ENCODE measurements around the gene RHOT1. TPM values are rescaled to one million over a fixed set of nuclear protein-coding genes. Genes with fewer than 3 reads are reported as not detected.
"Not testable (repeated sequence)": the region's sequence is repeated elsewhere in the genome, so short reads cannot be mapped to it uniquely, and the experiment has no call there.

Gene RHOT1
- total RNA-seq, 2 experiments from 2014 or later, result 23.3 to 34.1 TPM

- Mint-ChIP-seq H3K27ac (no peak overlapping the region), H3K27me3 (peaks cover 36% of the 10 kb centered on the region), H3K4me1 (peaks cover 2% of the 10 kb centered on the region), H3K4me3 (no peak overlapping the region), H3K9me3 (ENCODE audit: low read depth) (no peaks in the 10 kb centered on the region), H3K36me3 (ENCODE audit: low read depth) (no peaks in the 10 kb centered on the region)
- ChIA-PET POLR2A (no interaction called here), CTCF (interaction anchor here (0.6 kb wide), 1 partner anchor 547 kb away, joined by 4 read pairs; no protein-coding TSS in a partner anchor)
- DNase-seq (no peak), ATAC-seq (no peak)
- intact Hi-C loops (cut with DNase I, micrococcal nuclease), result no loop called here
These were observed 119.7 kb downstream of the RHOT1 start for GRCh38 chr17:32261936-32262510.

GRCh38 chr17:32263515-32263914 is 121.2 kb downstream of the RHOT1 start:
- CTCF ChIA-PET; intact Hi-C loops (cut with DNase I, micrococcal nuclease); ATAC-seq; H3K4me1 Mint-ChIP-seq; DNase-seq; H3K9me3 Mint-ChIP-seq (ENCODE audit: low read depth); H3K36me3 Mint-ChIP-seq (ENCODE audit: low read depth); H3K4me3 Mint-ChIP-seq; H3K27ac Mint-ChIP-seq; POLR2A ChIA-PET: not testable (repeated sequence)
- peaks cover 48% of the 10 kb centered on the region for H3K27me3 Mint-ChIP-seq

GRCh38 chr17:32264140-32264799 is 122.0 kb downstream of the RHOT1 start:
- H3K4me1 Mint-ChIP-seq, result peaks cover 8% of the 10 kb centered on the region
- H3K27ac Mint-ChIP-seq, result no peak overlapping the region
- ChIA-PET CTCF (interaction anchor here (0.8 kb wide), 1 partner anchor 55 kb away, joined by 3 read pairs; no protein-coding TSS in a partner anchor), POLR2A (no interaction called here)
- H3K9me3 Mint-ChIP-seq (ENCODE audit: low read depth), result no peaks in the 10 kb centered on the region
- no peak for DNase-seq
- H3K4me3 Mint-ChIP-seq, result peak overlapping the region; percentile 4
- H3K27me3 Mint-ChIP-seq, result peaks cover 54% of the 10 kb centered on the region
- intact Hi-C loops (cut with DNase I, micrococcal nuclease), result no loop called here
- ATAC-seq, result no peak
- H3K36me3 Mint-ChIP-seq (ENCODE audit: low read depth), result no peaks in the 10 kb centered on the region

GRCh38 chr17:32264823-32265191 is 122.5 kb downstream of the RHOT1 start:
- ATAC-seq, result no peak
- ChIA-PET CTCF (interaction anchor here (0.8 kb wide), 1 partner anchor 54 kb away, joined by 3 read pairs; no protein-coding TSS in a partner anchor), POLR2A (no interaction called here)
- Mint-ChIP-seq H3K4me3 (peak overlapping the region; percentile 4), H3K27ac (no peak overlapping the region), H3K27me3 (peaks cover 58% of the 10 kb centered on the region), H3K4me1 (peaks cover 8% of the 10 kb centered on the region), H3K36me3 (ENCODE audit: low read depth) (no peaks in the 10 kb centered on the region), H3K9me3 (ENCODE audit: low read depth) (no peaks in the 10 kb centered on the region)
- intact Hi-C loops (cut with DNase I, micrococcal nuclease), result loop anchor here in 1 of 2 experiments (5.0 kb wide), 1 partner anchor 52 kb away; no protein-coding TSS in a partner anchor
- DNase-seq, result no peak

- peak within 1 kb of the TSS; percentile 51 for H3K4me3 Mint-ChIP-seq
- ATAC-seq, result peak; percentile 35
- H3K4me1 Mint-ChIP-seq, result peaks cover 8% of the 10 kb centered on the region
- DNase-seq, result peak; percentile 27
- no peaks in the 10 kb centered on the region for H3K36me3 Mint-ChIP-seq (ENCODE audit: low read depth)
- ChIA-PET POLR2A (no interaction called here), CTCF (interaction anchor here (0.8 kb wide), 1 partner anchor 54 kb away, joined by 3 read pairs; no protein-coding TSS in a partner anchor)
- peaks cover 58% of the 10 kb centered on the region for H3K27me3 Mint-ChIP-seq
- intact Hi-C loops (cut with DNase I, micrococcal nuclease), result loop anchor here in 1 of 2 experiments (5.0 kb wide), 1 partner anchor 52 kb away; no protein-coding TSS in a partner anchor
- H3K9me3 Mint-ChIP-seq (ENCODE audit: low read depth), result no peaks in the 10 kb centered on the region
- H3K27ac Mint-ChIP-seq, result no peak within 1 kb of the TSS
These were observed 123.1 kb downstream of the RHOT1 start, which contains the start of gene RHBDL3 for GRCh38 chr17:32265192-32265923. Gene RHBDL3 (plus strand): TSS chr17:32265832. CDS start chr17:32266190, 358 bp downstream.

GRCh38 chr17:32266051-32266388 is 123.7 kb downstream of the RHOT1 start:
- intact Hi-C loops (cut with DNase I, micrococcal nuclease), result loop anchor here in 1 of 2 experiments (5.0 kb wide), 1 partner anchor 51 kb away; no protein-coding TSS in a partner anchor
- ATAC-seq, result peak; percentile 7
- H3K27me3 Mint-ChIP-seq, result peaks cover 62% of the 10 kb centered on the region

GRCh38 chr17:32266389-32267301 is 124.3 kb downstream of the RHOT1 start:
- ChIA-PET CTCF (no interaction called here), POLR2A (no interaction called here)
- DNase-seq, result peak; percentile 45
- intact Hi-C loops (cut with DNase I, micrococcal nuclease), result loop anchor here in 1 of 2 experiments (5.0 kb wide), 1 partner anchor 51 kb away; no protein-coding TSS in a partner anchor
- Mint-ChIP-seq H3K36me3 (ENCODE audit: low read depth) (no peaks in the 10 kb centered on the region), H3K9me3 (ENCODE audit: low read depth) (no peaks in the 10 kb centered on the region), H3K4me3 (peak overlapping the region; percentile 51), H3K27me3 (peaks cover 63% of the 10 kb centered on the region), H3K27ac (no peak overlapping the region), H3K4me1 (peaks cover 8% of the 10 kb centered on the region)
- peak; percentile 20 for ATAC-seq

More at GRCh38 chr17:32266051-32266388, 123.7 kb downstream of the RHOT1 start:
- Mint-ChIP-seq H3K27ac (no peak overlapping the region), H3K9me3 (ENCODE audit: low read depth) (no peaks in the 10 kb centered on the region), H3K4me3 (no peak overlapping the region), H3K4me1 (peaks cover 8% of the 10 kb centered on the region), H3K36me3 (ENCODE audit: low read depth) (no peaks in the 10 kb centered on the region)
- POLR2A ChIA-PET, result no interaction called here
- no peak for DNase-seq
- CTCF ChIA-PET, result no interaction called here

- H3K27ac Mint-ChIP-seq, result no peak overlapping the region
- peaks cover 8% of the 10 kb centered on the region for H3K4me1 Mint-ChIP-seq
- peak overlapping the region; percentile 30 for H3K4me3 Mint-ChIP-seq
- peaks cover 67% of the 10 kb centered on the region for H3K27me3 Mint-ChIP-seq
- ChIA-PET POLR2A (no interaction called here), CTCF (interaction anchor here (0.6 kb wide), 1 partner anchor 80 kb away, joined by 4 read pairs; no protein-coding TSS in a partner anchor)
- H3K36me3 Mint-ChIP-seq (ENCODE audit: low read depth), result no peaks in the 10 kb centered on the region
- intact Hi-C loops (cut with DNase I, micrococcal nuclease), result loop anchor here in 1 of 2 experiments (5.0 kb wide), 1 partner anchor 50 kb away; no protein-coding TSS in a partner anchor
- DNase-seq, result peak; percentile 41
- no peaks in the 10 kb centered on the region for H3K9me3 Mint-ChIP-seq (ENCODE audit: low read depth)
- no peak for ATAC-seq
These were observed 125.4 kb downstream of the RHOT1 start for GRCh38 chr17:32267690-32268205.

GRCh38 chr17:32268734-32269288 is 126.5 kb downstream of the RHOT1 start:
- Mint-ChIP-seq H3K9me3 (ENCODE audit: low read depth) (no peaks in the 10 kb centered on the region), H3K27ac (no peak overlapping the region), H3K4me1 (peaks cover 8% of the 10 kb centered on the region), H3K36me3 (ENCODE audit: low read depth) (no peaks in the 10 kb centered on the region), H3K27me3 (peaks cover 59% of the 10 kb centered on the region), H3K4me3 (no peak overlapping the region)
- intact Hi-C loops (cut with DNase I, micrococcal nuclease), result loop anchor here in 1 of 2 experiments (5.0 kb wide), 1 partner anchor 48 kb away; no protein-coding TSS in a partner anchor
- DNase-seq (no peak), ATAC-seq (no peak)
- ChIA-PET POLR2A (no interaction called here), CTCF (no interaction called here)

- Mint-ChIP-seq H3K27me3 (peaks cover 55% of the 10 kb centered on the region), H3K9me3 (ENCODE audit: low read depth) (no peaks in the 10 kb centered on the region), H3K36me3 (ENCODE audit: low read depth) (no peaks in the 10 kb centered on the region), H3K4me3 (no peak overlapping the region), H3K4me1 (peaks cover 8% of the 10 kb centered on the region), H3K27ac (no peak overlapping the region)
- ATAC-seq (no peak), DNase-seq (no peak)
- ChIA-PET POLR2A (no interaction called here), CTCF (no interaction called here)
- intact Hi-C loops (cut with DNase I, micrococcal nuclease), result loop anchor here in 1 of 2 experiments (5.0 kb wide), 1 partner anchor 48 kb away; no protein-coding TSS in a partner anchor
These were observed 127.1 kb downstream of the RHOT1 start for GRCh38 chr17:32269377-32269776.
